22Rv1 (cell line): ENCODE measurements around the gene TMX2.

Experiments
- CTCF ChIP-seq: fragments of 450-650 bp; IDR thresholded peaks from 2 replicates; pipeline ENCODE4 v1.5.1; 2017; ENCODE audit warnings: mild to moderate bottlenecking
- ZFX ChIP-seq: fragments of 450-650 bp; IDR thresholded peaks from 2 replicates; pipeline ENCODE4 v1.6.1; 2017; ENCODE audit warnings: antibody characterized with exemption, borderline replicate concordance

DNA sequence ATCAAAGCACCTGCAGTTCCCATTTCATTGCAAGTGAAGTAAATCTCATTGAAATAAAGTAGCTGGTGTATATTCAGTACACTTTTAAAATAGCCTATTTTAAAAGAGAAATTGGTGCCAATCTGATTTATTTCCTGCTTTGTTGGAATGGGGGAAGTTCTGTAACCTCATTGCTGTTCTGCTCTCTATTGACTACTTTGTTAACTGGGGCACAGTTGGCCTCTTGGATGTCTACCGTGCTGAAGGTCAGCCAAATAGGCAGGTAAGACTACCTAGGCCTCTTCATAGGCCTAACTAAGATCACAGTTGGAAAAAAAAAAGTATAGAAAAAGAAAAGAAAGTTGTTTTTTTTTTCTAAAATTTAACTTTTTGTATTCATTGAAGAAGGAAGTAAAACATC is 58.4 kb downstream of the TMX2 start:
- TF ChIP-seq CTCF = no peak
- no peak for TF ChIP-seq ZFX
